Measurements from ENCODE around the gene TM4SF18.

Gene TM4SF18

GRCh38 chr3:149377408-149378364 is 44.2 kb upstream of the TM4SF18 start, which contains the start of gene TM4SF1:
Gene TM4SF1 (minus strand): TSS chr3:149377649. CDS start chr3:149377547, 102 bp downstream.
- no peak for DNase-seq (ENCODE audit: low spot score)

GRCh38 chr3:149376718-149377407 is 43.4 kb upstream of the TM4SF18 start:
- TF ChIP-seq CTCF (IDR thresholded peaks at IDR 0.05; ENCODE audit: extremely low read depth, insufficient read depth, missing control alignments) = no peak
- DNase-seq (ENCODE audit: low spot score) = no peak
- in situ Hi-C loops (cut with MboI; ENCODE audit: low pct_unique_long_range_greater_than_20kb, low sequenced_read_pairs, unreplicated experiment) = no loop called here

More at GRCh38 chr3:149377408-149378364, 44.2 kb upstream of the TM4SF18 start, which contains the start of gene TM4SF1:
- in situ Hi-C loops (cut with MboI; ENCODE audit: low pct_unique_long_range_greater_than_20kb, low sequenced_read_pairs, unreplicated experiment) = no loop called here
- no peak for TF ChIP-seq CTCF (IDR thresholded peaks at IDR 0.05; ENCODE audit: extremely low read depth, insufficient read depth, missing control alignments)

- in situ Hi-C loops (cut with MboI; ENCODE audit: low pct_unique_long_range_greater_than_20kb, low sequenced_read_pairs, unreplicated experiment) = no loop called here
- no peak for TF ChIP-seq CTCF (IDR thresholded peaks at IDR 0.05; ENCODE audit: extremely low read depth, insufficient read depth, missing control alignments)
- no peak for DNase-seq (ENCODE audit: low spot score)
Observed at GRCh38 chr3:149375501-149376196, 42.2 kb upstream of the TM4SF18 start.

GRCh38 chr3:149374793-149375500 is 41.5 kb upstream of the TM4SF18 start:
- in situ Hi-C loops (cut with MboI; ENCODE audit: low pct_unique_long_range_greater_than_20kb, low sequenced_read_pairs, unreplicated experiment) = no loop called here
- DNase-seq (ENCODE audit: low spot score) = no peak
- no peak for TF ChIP-seq CTCF (IDR thresholded peaks at IDR 0.05; ENCODE audit: extremely low read depth, insufficient read depth, missing control alignments)

- TF ChIP-seq CTCF (IDR thresholded peaks at IDR 0.05; ENCODE audit: extremely low read depth, insufficient read depth, missing control alignments) = no peak
- in situ Hi-C loops (cut with MboI; ENCODE audit: low pct_unique_long_range_greater_than_20kb, low sequenced_read_pairs, unreplicated experiment) = no loop called here
- DNase-seq (ENCODE audit: low spot score) = no peak
Observed at GRCh38 chr3:149374391-149374790, 41.0 kb upstream of the TM4SF18 start.

All from GM13977 (cell line).